Progenitor cell of endocrine pancreas (in vitro differentiated cells): ENCODE measurements around the gene SWSAP1. TPM values are rescaled to one million over a fixed set of nuclear protein-coding genes. Genes with fewer than 3 reads are reported as not detected.
A peak's percentile ranks its signal among the peaks of the same experiment; 100 is the strongest.

Source experiments
- DNase-seq: peaks from one replicate; pipeline ENCODE4 v3.0.0; 2021; ENCODE audit warnings: low spot score; ENCODE audit not compliant: unreplicated experiment
- H3K27ac Mint-ChIP-seq: 2 replicates; pipeline ENCODE4 v1.8.0; 2021; ENCODE audit warnings: mild to moderate bottlenecking, moderate library complexity, mixed read lengths
- H3K27me3 Mint-ChIP-seq: 2 replicates; pipeline ENCODE4 v1.8.0; 2021; ENCODE audit warnings: mixed read lengths
- H3K36me3 Mint-ChIP-seq: 2 replicates; pipeline ENCODE4 v1.8.0; 2022; ENCODE audit warnings: mixed read lengths; ENCODE audit not compliant: insufficient read depth
- H3K4me1 Mint-ChIP-seq: 2 replicates; pipeline ENCODE4 v1.8.0; 2021; ENCODE audit warnings: low read depth, mixed read lengths
- H3K4me3 Mint-ChIP-seq: 2 replicates; pipeline ENCODE4 v1.8.0; 2021; ENCODE audit warnings: low read depth, mild to moderate bottlenecking, moderate library complexity, mixed read lengths
- H3K9me3 Mint-ChIP-seq: 2 replicates; pipeline ENCODE4 v1.8.0; 2021; ENCODE audit warnings: low read depth, mixed read lengths
- CTCF ChIP-seq: fragments of 200-600 bp; sonication (generic); IDR thresholded peaks from one replicate; pipeline ENCODE4 v1.5.0; 2021; ENCODE audit warnings: antibody characterized with exemption, mild to moderate bottlenecking; ENCODE audit not compliant: unreplicated experiment
- total RNA-seq: library from RNA; stranded (reverse); gene quantifications from 2 replicates; pipeline ENCODE4 v1.2.1, GENCODE V29; 2021

The SWSAP1 gene
- total RNA-seq, 1 donor from 2014 or later: 3.2 TPM

DNA sequence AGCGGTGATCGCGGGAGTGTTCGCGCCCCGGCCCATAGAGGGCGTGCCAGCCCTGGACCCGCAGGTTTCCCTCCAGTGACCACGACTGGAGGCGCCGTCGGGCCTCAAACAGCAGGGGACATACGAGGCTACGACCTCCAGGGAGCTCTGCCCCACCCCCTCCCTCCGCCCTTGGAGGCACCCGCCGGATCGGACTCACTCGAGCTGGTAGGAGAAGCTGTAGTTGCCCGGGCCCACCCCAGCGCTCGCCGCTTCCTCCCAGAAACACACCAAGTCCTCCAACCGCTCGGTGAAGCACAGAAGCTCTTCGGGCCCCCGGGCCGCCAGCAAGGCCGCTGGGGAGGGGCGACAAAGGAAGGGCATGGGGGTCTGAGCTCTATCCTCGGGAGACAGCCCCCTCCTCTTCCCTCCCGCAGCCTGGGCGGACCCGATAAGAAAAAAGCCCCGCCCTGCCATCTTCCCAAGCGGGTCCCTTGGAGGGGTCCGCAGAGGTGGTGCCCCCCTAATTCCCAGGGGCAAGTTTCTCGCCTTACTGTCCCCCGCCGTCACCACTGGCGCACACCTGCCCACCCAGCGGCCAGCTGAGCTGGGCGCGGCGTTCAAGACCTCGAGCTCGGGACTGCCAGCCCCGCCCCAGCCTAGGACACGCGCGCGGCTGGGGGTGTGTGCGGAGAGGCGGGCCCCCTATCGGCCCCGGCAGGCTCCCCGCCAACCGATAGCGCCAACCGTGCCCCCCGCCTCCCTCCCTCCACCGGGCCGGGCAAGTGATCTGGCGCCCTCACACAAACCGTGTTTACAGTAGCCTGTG, 8.6 kb downstream of the SWSAP1 start:
- Mint-ChIP-seq H3K9me3 (no peaks in the 10 kb centered on the region), H3K27me3 (peaks cover 11% of the 10 kb centered on the region), H3K4me1 (peaks cover 16% of the 10 kb centered on the region), H3K36me3 (no peaks in the 10 kb centered on the region), H3K27ac (peak overlapping the region; percentile 79), H3K4me3 (peak overlapping the region; percentile 65)
- TF ChIP-seq CTCF: peak; percentile 70
- peak; percentile 29 for DNase-seq

DNA sequence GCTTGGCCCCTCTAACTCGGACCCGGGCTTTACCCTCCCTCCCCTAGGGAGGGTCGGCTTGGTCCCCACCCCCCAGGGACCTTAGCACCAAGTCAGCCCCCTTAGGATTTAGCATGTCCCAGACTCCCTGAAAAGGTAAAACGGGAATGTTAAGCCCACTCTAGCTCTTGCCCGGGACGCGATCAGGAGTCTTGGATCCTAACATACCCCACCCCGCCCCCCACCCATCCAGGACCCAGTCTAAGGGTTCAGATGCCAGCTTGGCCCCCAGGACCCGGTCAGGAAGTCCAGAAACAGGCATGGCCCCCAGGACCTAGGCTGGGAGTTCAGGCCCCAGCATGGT, 9.2 kb downstream of the SWSAP1 start:
- peaks cover 11% of the 10 kb centered on the region for H3K27me3 Mint-ChIP-seq
- H3K4me3 Mint-ChIP-seq: peak overlapping the region; percentile 65
- H3K9me3 Mint-ChIP-seq: no peaks in the 10 kb centered on the region
- no peak for TF ChIP-seq CTCF
- H3K27ac Mint-ChIP-seq: peak overlapping the region; percentile 79
- peaks cover 16% of the 10 kb centered on the region for H3K4me1 Mint-ChIP-seq
- H3K36me3 Mint-ChIP-seq: no peaks in the 10 kb centered on the region
- DNase-seq: no peak

DNA sequence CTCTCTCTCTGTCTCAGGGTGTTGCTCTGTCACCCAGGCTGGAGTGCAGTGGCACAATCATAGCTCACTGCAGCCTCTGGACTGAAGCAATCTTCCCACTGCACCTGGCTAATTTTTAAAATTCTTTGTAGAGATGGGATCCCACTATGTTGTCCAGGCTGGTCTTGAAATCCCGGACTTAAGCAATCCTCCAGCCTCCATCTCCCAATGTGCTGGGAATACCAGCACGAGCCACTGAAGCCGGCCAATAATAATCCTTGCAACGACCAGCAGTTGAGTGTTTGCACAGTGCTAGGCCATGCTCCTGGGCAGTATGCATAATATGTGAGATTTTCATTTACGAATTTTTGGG, 10.3 kb downstream of the SWSAP1 start:
- Mint-ChIP-seq H3K4me3 (peak overlapping the region; percentile 37), H3K9me3 (no peaks in the 10 kb centered on the region), H3K36me3 (no peaks in the 10 kb centered on the region), H3K27ac (peak overlapping the region; percentile 59), H3K4me1 (peaks cover 16% of the 10 kb centered on the region), H3K27me3 (peaks cover 11% of the 10 kb centered on the region)
- TF ChIP-seq CTCF: no peak
- DNase-seq: no peak

GRCh38 chr19:11387162-11388034, 12.9 kb downstream of the SWSAP1 start:
- Mint-ChIP-seq H3K9me3 (peaks cover 3% of the 10 kb centered on the region), H3K27ac (no peak overlapping the region), H3K4me1 (peaks cover 8% of the 10 kb centered on the region), H3K36me3 (no peaks in the 10 kb centered on the region), H3K27me3 (peaks cover 5% of the 10 kb centered on the region), H3K4me3 (no peak overlapping the region)
- DNase-seq: no peak
- TF ChIP-seq CTCF: no peak

- Mint-ChIP-seq H3K4me1 (peaks cover 4% of the 10 kb centered on the region), H3K4me3 (no peak overlapping the region), H3K27me3 (no peaks in the 10 kb centered on the region), H3K27ac (no peak overlapping the region), H3K36me3 (peaks cover 10% of the 10 kb centered on the region), H3K9me3 (peaks cover 3% of the 10 kb centered on the region)
- no peak for TF ChIP-seq CTCF
- DNase-seq: no peak
These were observed 15.9 kb downstream of the SWSAP1 start for GRCh38 chr19:11390359-11390758.
